WI38 (cell line): ENCODE data around the gene P3H2.
"Not testable (repeated sequence)": the region's sequence is repeated elsewhere in the genome, so short reads cannot be mapped to it uniquely, and the experiment has no call there.

ENCODE experiments used
- H3K4me3 ChIP-seq: 2 replicates; pipeline ENCODE4 v1.5.1; 2011; ENCODE audit warnings: low read depth, mild to moderate bottlenecking, control low read depth, low read length
- CTCF ChIP-seq: IDR thresholded peaks from 2 replicates; pipeline ENCODE4 v1.5.1; 2012; ENCODE audit warnings: low read depth, mild to moderate bottlenecking, control low read depth, low read length

P3H2 gene

GRCh38 chr3:190120269-190121060, at the start of gene P3H2:
Gene P3H2, minus strand, starts transcription at chr3:190120897. Its CDS starts 166 bp downstream, at chr3:190120731.
- peak within 1 kb of the TSS; percentile 87 for H3K4me3 ChIP-seq
- TF ChIP-seq CTCF = peak; percentile 52

- H3K4me3 ChIP-seq = no peak overlapping the region
- no peak for TF ChIP-seq CTCF
Measured at GRCh38 chr3:190169877-190170276, 49.2 kb upstream of the P3H2 start.

- H3K4me3 ChIP-seq = no peak overlapping the region
- no peak for TF ChIP-seq CTCF
Measured at GRCh38 chr3:190169243-190169642, 48.5 kb upstream of the P3H2 start.

- H3K4me3 ChIP-seq = no peak overlapping the region
- no peak for TF ChIP-seq CTCF
Measured at GRCh38 chr3:190167936-190168680, 47.4 kb upstream of the P3H2 start.

- TF ChIP-seq CTCF = no peak
- no peak overlapping the region for H3K4me3 ChIP-seq
Measured at GRCh38 chr3:190166948-190167347, 46.3 kb upstream of the P3H2 start.

GRCh38 chr3:190165253-190165652, 44.6 kb upstream of the P3H2 start:
- H3K4me3 ChIP-seq = no peak overlapping the region
- TF ChIP-seq CTCF = no peak

- not testable (repeated sequence) for H3K4me3 ChIP-seq
Measured at GRCh38 chr3:190162013-190162412, 41.3 kb upstream of the P3H2 start.
